22Rv1 (cell line): Measurements from ENCODE around the gene THADA.

Experiments
- CTCF ChIP-seq: fragments of 450-650 bp; IDR thresholded peaks from 2 replicates; pipeline ENCODE4 v1.5.1; 2017; ENCODE audit warnings: mild to moderate bottlenecking
- ZFX ChIP-seq: fragments of 450-650 bp; IDR thresholded peaks from 2 replicates; pipeline ENCODE4 v1.6.1; 2017; ENCODE audit warnings: antibody characterized with exemption, borderline replicate concordance

- TF ChIP-seq CTCF (no peak), ZFX (no peak)
Measured at GRCh38 chr2:43343573-43344304, 252.1 kb downstream of the THADA start.
